HUES64 (cell line): Measurements from ENCODE around the gene KIAA1614.

Experiments
- H3K27ac ChIP-seq: 2 replicates; pipeline ENCODE4 v1.7.0; 2013; ENCODE audit warnings: low read depth, low read length, inconsistent platforms
- H3K27me3 ChIP-seq: 2 replicates; pipeline ENCODE4 v1.6.1; 2013; ENCODE audit warnings: mild to moderate bottlenecking, low read length; ENCODE audit not compliant: insufficient read depth
- H3K36me3 ChIP-seq: 2 replicates; pipeline ENCODE4 v1.6.1; 2013; ENCODE audit warnings: mild to moderate bottlenecking, low read length; ENCODE audit not compliant: insufficient read depth
- H3K4me1 ChIP-seq: 2 replicates; pipeline ENCODE4 v1.6.1; 2013; ENCODE audit warnings: mild to moderate bottlenecking, low read length, moderate library complexity; ENCODE audit not compliant: insufficient read depth
- H3K4me3 ChIP-seq: 2 replicates; pipeline ENCODE4 v1.5.1; 2013; ENCODE audit warnings: mild to moderate bottlenecking, low read length, moderate library complexity
- H3K9ac ChIP-seq: 2 replicates; pipeline ENCODE4 v1.6.1; 2013; ENCODE audit warnings: mild to moderate bottlenecking, low read depth, low read length
- H3K9me3 ChIP-seq: 2 replicates; pipeline ENCODE4 v1.6.1; 2013; ENCODE audit warnings: low read depth, low read length; ENCODE audit not compliant: insufficient read depth
- WGBS: fragments of 150-250, 120-280 bp; methylation state at CpG from one replicate; pipeline ENCODE4 v1.1.7; 2013; ENCODE audit warnings: missing lambda C conversion rate; 5-methylcytosine and 5-hydroxymethylcytosine counted together

Gene KIAA1614

DNA sequence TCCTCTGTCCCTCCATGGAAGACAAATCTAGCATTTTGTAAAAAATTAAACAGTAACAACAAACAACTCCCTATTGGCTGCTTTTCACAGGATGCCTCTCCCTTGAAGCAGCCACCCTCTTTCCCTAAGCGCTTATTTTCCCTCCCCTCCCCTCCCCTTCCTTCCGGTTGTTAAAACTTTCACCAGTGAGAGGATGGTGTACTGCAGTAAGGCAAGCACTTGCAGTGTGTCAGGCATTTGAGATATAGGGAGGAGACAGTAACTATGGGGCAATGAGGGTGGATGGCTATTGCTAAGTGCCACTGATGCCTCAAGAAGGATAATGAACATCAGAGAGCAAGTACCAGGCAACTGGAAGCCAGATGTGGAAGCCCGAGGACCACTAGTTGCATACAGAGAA, 19.1 kb upstream of the KIAA1614 start:
- Histone ChIP-seq H3K27ac (no peak overlapping the region), H3K27me3 (no peaks in the 10 kb centered on the region), H3K36me3 (no peaks in the 10 kb centered on the region), H3K9me3 (no peaks in the 10 kb centered on the region), H3K4me1 (peaks cover 9% of the 10 kb centered on the region), H3K4me3 (no peak overlapping the region), H3K9ac (no peak overlapping the region)
- 89% methylated on average over 2 of the region's 3 CpGs for WGBS

DNA sequence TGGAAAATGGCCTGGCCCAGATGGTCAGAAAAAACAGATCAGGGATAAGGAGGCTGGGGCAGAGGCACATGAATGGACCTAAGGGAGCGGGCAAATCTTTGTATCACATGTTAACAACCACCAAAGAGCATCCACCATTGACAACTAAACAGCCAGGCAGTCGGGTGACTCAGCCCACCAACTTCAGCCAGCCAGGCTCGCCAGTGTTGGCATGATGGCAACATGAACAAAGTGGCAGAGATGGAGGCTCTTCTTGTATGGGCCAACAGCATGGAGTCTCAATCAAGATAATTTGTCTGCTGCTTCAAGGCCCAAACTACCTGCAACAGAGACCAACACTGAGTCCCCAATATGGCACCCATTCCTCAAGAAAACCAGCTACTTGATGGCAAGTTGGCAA, 16.5 kb upstream of the KIAA1614 start:
- Histone ChIP-seq H3K9me3 (no peaks in the 10 kb centered on the region), H3K27me3 (no peaks in the 10 kb centered on the region), H3K27ac (no peak overlapping the region), H3K36me3 (no peaks in the 10 kb centered on the region), H3K9ac (no peak overlapping the region), H3K4me1 (peaks cover 13% of the 10 kb centered on the region), H3K4me3 (no peak overlapping the region)
- WGBS = 97% methylated on average over 3 of the region's 3 CpGs

DNA sequence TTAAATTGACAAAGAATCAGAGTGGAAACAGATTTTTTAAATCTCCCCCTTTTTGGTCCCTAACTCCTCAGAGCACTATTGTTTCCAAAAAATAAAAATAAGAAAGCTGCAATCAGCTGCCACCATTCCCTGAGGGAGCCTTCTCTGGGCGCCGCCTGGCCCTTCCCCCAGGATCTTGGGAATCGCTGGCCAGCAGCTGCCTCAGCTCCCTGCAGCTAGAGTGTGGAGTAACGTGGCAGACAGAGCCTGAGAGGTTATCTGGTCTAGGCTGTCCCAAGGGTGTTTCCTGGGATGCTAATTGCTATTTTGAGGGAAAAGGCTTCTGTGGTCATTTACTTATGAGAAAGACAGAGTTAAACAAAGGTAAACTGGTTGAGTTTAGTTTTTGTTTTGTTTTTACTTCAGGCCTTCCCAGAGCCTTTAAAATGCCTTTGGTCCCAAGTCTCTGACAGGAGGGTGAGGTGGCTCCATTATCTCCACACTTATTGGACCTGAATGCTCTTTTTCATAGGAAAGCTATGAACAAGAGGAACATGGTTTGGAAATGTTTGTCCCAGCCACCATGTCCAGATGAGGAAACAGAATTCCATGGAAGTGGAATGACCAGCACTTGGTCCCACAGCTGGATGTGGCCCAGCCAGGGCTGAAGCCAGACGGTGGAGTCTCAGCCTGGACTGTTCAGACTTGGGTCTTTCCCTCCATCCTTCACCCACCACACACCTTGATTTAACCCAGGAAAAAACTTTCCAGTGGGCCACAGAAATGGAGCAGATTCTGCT, 14.1 kb upstream of the KIAA1614 start:
- no peak overlapping the region for H3K4me3 ChIP-seq
- no peak overlapping the region for H3K27ac ChIP-seq
- H3K27me3 ChIP-seq = no peaks in the 10 kb centered on the region
- H3K36me3 ChIP-seq = no peaks in the 10 kb centered on the region
- no peak overlapping the region for H3K9ac ChIP-seq
- peaks cover 13% of the 10 kb centered on the region for H3K4me1 ChIP-seq
- WGBS = 52% methylated on average over 5 of the region's 5 CpGs
- no peaks in the 10 kb centered on the region for H3K9me3 ChIP-seq

DNA sequence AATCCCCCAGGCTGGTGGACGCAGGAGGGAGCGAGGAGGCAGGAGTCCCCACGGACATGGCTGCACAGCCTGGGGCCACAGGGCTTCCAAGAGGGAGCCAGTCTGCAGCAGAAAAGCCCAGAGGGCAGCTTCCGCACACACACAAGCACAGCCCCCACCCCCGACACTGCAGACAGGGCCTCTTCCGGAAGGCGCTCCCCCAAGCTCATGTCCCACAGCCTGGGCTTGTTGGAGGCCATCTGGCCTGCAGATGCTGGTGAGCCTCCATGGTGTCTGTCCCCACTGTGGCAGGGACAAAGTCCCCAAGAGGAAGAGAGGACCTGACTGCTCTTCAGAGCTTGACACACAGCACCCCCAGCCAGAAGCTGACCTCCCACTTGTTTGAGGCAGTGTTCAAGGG, 13.4 kb upstream of the KIAA1614 start:
- WGBS = 71% methylated on average over 7 of the region's 7 CpGs
- H3K4me3 ChIP-seq = no peak overlapping the region

DNA sequence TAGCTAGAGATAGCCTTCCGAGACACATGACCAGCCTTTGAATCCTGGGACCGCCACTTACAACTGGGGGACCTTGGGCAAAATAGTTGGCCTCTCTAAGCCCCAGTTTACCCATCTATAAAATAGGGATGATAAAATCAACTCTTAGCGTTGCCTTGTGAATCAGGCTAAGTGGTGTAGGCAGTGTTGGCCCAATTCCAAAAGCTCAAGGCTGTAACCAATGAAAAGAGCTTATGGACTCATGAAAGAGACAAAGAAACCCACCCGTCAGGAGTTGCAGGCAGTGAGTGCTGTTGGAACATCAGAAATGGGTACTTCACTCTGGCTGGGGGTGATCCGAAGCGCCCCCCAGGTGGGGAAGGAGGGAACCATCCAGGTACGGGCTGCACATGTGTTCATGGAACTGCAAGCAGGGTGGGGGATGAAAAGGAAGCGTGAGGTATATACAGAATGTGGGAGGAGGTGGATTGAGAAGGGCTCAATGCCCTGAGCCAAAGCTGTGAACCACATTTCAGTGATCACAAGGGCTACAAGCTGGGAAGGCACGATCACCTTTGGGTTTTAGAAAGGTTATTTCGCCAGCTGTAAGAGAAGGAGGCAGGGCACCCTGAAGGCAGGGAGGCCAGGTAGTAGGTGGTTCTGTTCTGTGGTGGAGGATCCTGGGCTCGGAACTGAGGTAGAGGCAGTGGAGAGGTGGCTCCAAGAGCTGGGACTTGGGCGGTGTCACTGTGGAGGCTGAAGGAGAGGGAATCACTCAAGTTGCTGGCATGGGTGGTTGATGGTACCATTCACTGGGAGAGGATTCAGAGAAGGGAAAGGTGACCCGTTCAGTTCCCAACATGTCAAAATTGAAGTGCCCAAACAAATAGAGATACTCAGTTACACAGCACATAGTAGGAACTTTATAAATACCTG, 11.4 kb upstream of the KIAA1614 start:
- H3K9ac ChIP-seq = no peak overlapping the region
- no peak overlapping the region for H3K4me3 ChIP-seq
- H3K27me3 ChIP-seq = no peaks in the 10 kb centered on the region
- H3K36me3 ChIP-seq = no peaks in the 10 kb centered on the region
- peaks cover 13% of the 10 kb centered on the region for H3K4me1 ChIP-seq
- WGBS = 86% methylated on average over 13 of the region's 13 CpGs
- H3K9me3 ChIP-seq = no peaks in the 10 kb centered on the region
- H3K27ac ChIP-seq = no peak overlapping the region

More for the DNA sequence above, 13.4 kb upstream of the KIAA1614 start:
- peaks cover 13% of the 10 kb centered on the region for H3K4me1 ChIP-seq
- no peaks in the 10 kb centered on the region for H3K36me3 ChIP-seq
- no peak overlapping the region for H3K9ac ChIP-seq
- H3K27me3 ChIP-seq = no peaks in the 10 kb centered on the region
- no peak overlapping the region for H3K27ac ChIP-seq
- no peaks in the 10 kb centered on the region for H3K9me3 ChIP-seq

DNA sequence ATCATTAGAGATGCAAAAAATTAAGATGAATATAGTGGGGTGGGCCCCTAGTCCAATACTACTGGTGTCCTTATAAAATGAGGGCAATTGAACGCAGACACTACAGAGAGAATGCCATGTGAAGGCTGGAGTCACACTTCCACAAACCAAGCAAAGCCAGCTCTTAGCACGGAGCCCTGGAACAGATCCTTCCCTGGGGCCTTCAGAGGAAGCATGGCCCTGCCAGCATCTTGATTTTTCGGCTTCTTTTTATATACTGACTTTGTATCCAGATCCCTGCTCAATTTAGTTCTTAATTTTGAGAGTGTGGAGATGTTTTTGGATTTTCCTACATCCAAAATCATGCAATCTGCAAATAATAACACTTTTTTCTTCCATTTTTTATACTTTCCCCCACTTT, 10.2 kb upstream of the KIAA1614 start:
- no peaks in the 10 kb centered on the region for H3K27me3 ChIP-seq
- no peak overlapping the region for H3K27ac ChIP-seq
- no peak overlapping the region for H3K4me3 ChIP-seq
- H3K9me3 ChIP-seq = no peaks in the 10 kb centered on the region
- 86% methylated on average over 3 of the region's 3 CpGs for WGBS
- H3K9ac ChIP-seq = no peak overlapping the region
- peaks cover 13% of the 10 kb centered on the region for H3K4me1 ChIP-seq
- H3K36me3 ChIP-seq = no peaks in the 10 kb centered on the region

DNA sequence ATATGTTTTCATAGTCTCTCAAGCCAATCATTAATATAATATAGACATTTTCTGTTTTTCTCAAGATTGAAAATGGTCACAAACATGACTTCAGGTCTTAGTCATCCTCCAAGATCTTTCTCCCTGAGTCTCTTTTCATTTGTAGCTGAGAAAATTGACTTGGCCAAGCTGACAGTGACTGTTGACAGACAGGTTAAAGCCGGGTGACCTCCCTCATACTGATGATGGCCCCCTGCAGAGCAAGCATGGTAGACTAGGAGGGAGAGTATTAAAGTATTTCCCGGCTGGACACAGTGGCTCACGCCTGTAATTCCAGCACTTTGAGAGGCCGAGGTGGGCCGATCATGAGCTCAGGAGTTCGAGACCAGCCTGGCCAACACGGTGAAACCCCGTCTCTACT, 6.8 kb upstream of the KIAA1614 start:
- H3K27me3 ChIP-seq = 0 out of 2 replicates have a peak, but pooled peaks cover 4% of the 10 kb centered on the region
- no peaks in the 10 kb centered on the region for H3K9me3 ChIP-seq
- H3K36me3 ChIP-seq = no peaks in the 10 kb centered on the region
- no peak overlapping the region for H3K27ac ChIP-seq
- WGBS = 90% methylated on average over 8 of the region's 8 CpGs
- no peaks in the 10 kb centered on the region for H3K4me1 ChIP-seq
- H3K9ac ChIP-seq = no peak overlapping the region
- H3K4me3 ChIP-seq = no peak overlapping the region

DNA sequence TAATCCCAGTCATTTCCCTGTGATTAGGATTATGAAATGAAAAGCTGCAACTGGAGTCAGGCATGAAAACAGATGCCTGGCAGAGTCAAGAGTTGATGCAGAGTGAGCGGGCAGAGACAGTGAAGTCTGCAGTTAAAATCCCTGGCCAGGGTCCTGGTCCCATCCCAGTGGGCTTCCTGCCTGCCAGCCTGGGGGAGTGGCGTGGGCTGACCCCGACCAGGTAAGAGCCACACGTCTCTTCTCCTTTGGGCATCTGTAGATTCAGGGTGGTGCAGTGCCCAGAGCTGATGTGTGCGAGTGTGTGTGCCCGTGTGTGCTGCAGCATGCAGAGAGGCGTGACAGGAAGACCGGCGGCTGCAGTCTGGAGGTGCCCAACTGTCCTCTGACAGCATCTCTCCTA, 6.2 kb upstream of the KIAA1614 start:
- Histone ChIP-seq H3K9me3 (no peaks in the 10 kb centered on the region), H3K27ac (no peak overlapping the region), H3K4me3 (no peak overlapping the region), H3K9ac (no peak overlapping the region), H3K36me3 (no peaks in the 10 kb centered on the region), H3K4me1 (no peaks in the 10 kb centered on the region), H3K27me3 (peaks cover 8% of the 10 kb centered on the region)
- 94% methylated on average over 9 of the region's 9 CpGs for WGBS

DNA sequence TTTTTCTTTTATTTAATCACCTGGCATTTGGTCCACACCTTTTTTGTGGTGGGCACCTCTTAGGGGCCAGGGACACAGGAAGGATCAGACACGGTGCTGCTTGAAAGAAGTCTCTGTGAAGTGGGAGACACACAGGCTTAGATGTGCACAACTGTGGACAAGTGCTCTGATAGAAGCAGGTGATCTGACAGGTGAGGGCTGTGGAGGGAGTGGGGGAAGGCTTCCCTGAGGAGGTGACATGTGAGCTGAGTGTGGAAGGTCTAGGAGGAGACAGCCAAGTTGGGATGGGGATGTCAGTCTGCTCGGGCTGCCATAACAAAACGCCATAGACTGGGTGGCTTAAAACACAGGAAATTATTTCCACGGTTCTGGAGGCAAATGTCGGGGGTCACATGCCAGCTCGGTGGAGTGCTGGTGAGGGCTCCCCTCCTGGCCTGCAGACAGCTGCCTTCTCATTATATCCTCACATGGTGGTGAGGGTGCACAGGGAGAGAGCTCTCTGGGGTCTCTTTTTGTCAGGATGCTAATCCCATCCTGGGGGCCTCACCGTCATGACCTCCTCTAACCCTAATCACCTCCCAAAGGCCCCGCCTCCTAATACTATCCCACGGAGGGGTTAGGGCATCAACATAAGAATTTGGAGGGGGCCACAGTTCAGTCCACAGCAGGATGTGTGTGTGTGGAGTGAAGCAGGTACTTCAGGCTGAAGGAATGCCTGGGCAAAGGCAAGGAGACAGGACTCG, 5.2 kb upstream of the KIAA1614 start:
- 79% methylated on average over 10 of the region's 10 CpGs for WGBS

GRCh38 chr1:180908074-180908765, 4.5 kb upstream of the KIAA1614 start:
- Histone ChIP-seq H3K4me1 (no peaks in the 10 kb centered on the region), H3K4me3 (no peak overlapping the region), H3K9ac (no peak overlapping the region), H3K27ac (no peak overlapping the region), H3K9me3 (no peaks in the 10 kb centered on the region), H3K27me3 (peaks cover 26% of the 10 kb centered on the region), H3K36me3 (no peaks in the 10 kb centered on the region)
- 90% methylated on average over 15 of the region's 15 CpGs for WGBS

More for the DNA sequence above, 5.2 kb upstream of the KIAA1614 start:
- H3K27me3 ChIP-seq = peaks cover 18% of the 10 kb centered on the region
- H3K9ac ChIP-seq = no peak overlapping the region
- no peak overlapping the region for H3K27ac ChIP-seq
- no peaks in the 10 kb centered on the region for H3K36me3 ChIP-seq
- no peak overlapping the region for H3K4me3 ChIP-seq
- no peaks in the 10 kb centered on the region for H3K4me1 ChIP-seq
- no peaks in the 10 kb centered on the region for H3K9me3 ChIP-seq
